HEK293 (cell line): ENCODE data around the gene SPEM3.

Experiments
- BCL11A ChIP-seq: fragments of 450-650 bp; formaldehyde crosslinking; IDR thresholded peaks from 2 replicates; pipeline ENCODE4 v1.5.1; 2016; ENCODE audit warnings: low read depth, missing biosample characterization, missing genetic modification characterization
- BCL6B ChIP-seq: fragments of 450-650 bp; formaldehyde crosslinking; IDR thresholded peaks from 2 replicates; pipeline ENCODE4 v1.5.1; 2017; ENCODE audit warnings: missing biosample characterization, missing genetic modification characterization
- GLI2 ChIP-seq: fragments of 450-650 bp; formaldehyde crosslinking; IDR thresholded peaks from 2 replicates; pipeline ENCODE4; 2017; ENCODE audit warnings: missing biosample characterization, missing genetic modification characterization, low read depth, borderline replicate concordance
- INSM2 ChIP-seq: fragments of 450-650 bp; formaldehyde crosslinking; IDR thresholded peaks from 2 replicates; pipeline ENCODE4 v1.5.1; 2016; ENCODE audit warnings: missing biosample characterization, missing genetic modification characterization
- MEIS1 ChIP-seq: sonication (generic); formaldehyde crosslinking; IDR thresholded peaks from 2 replicates; pipeline ENCODE4 v1.8.1; 2022; ENCODE audit warnings: missing genetic modification reagents, mild to moderate bottlenecking, borderline replicate concordance
- REPIN1 ChIP-seq: fragments of 450-650 bp; formaldehyde crosslinking; IDR thresholded peaks from 2 replicates; pipeline ENCODE4 v1.5.1; 2017; ENCODE audit warnings: missing biosample characterization, missing genetic modification characterization, low read depth
- SCRT1 ChIP-seq: fragments of 450-650 bp; formaldehyde crosslinking; IDR thresholded peaks from 2 replicates; pipeline ENCODE4 v1.5.1; 2016; ENCODE audit warnings: missing biosample characterization, missing genetic modification characterization, borderline replicate concordance
- ZBTB21 ChIP-seq: fragments of 450-650 bp; formaldehyde crosslinking; IDR thresholded peaks from 2 replicates; pipeline ENCODE4 v1.5.1; 2017; ENCODE audit warnings: missing biosample characterization, missing genetic modification characterization
- ZBTB8A ChIP-seq: fragments of 450-650 bp; formaldehyde crosslinking; IDR thresholded peaks from 2 replicates; pipeline ENCODE4 v1.5.1; 2016; ENCODE audit warnings: missing biosample characterization, missing genetic modification characterization
- ZFP69B ChIP-seq: fragments of 450-650 bp; formaldehyde crosslinking; IDR thresholded peaks from 2 replicates; pipeline ENCODE4 v1.5.1; 2016; ENCODE audit warnings: missing biosample characterization, missing genetic modification characterization
- ZNF10 ChIP-seq: fragments of 450-650 bp; formaldehyde crosslinking; IDR thresholded peaks from 2 replicates; pipeline ENCODE4 v1.5.1; 2017; ENCODE audit warnings: missing biosample characterization, missing genetic modification characterization
- ZNF133 ChIP-seq: fragments of 450-650 bp; formaldehyde crosslinking; IDR thresholded peaks from 2 replicates; pipeline ENCODE4 v1.5.1; 2016; ENCODE audit warnings: missing biosample characterization, missing genetic modification characterization
- ZNF148 ChIP-seq: fragments of 450-650 bp; formaldehyde crosslinking; IDR thresholded peaks from 2 replicates; pipeline ENCODE4 v1.5.0; 2017; ENCODE audit warnings: missing biosample characterization, missing genetic modification characterization, borderline replicate concordance
- ZNF174 ChIP-seq: fragments of 450-650 bp; formaldehyde crosslinking; IDR thresholded peaks from 2 replicates; pipeline ENCODE4 v1.5.0; 2017; ENCODE audit warnings: missing biosample characterization, mild to moderate bottlenecking, missing genetic modification characterization
- ZNF175 ChIP-seq: fragments of 450-650 bp; formaldehyde crosslinking; IDR thresholded peaks from 2 replicates; pipeline ENCODE4 v1.5.1; 2016; ENCODE audit warnings: missing biosample characterization, missing genetic modification characterization
- ZNF19 ChIP-seq: fragments of 450-650 bp; formaldehyde crosslinking; IDR thresholded peaks from 2 replicates; pipeline ENCODE4; 2016; ENCODE audit warnings: missing biosample characterization, missing genetic modification characterization, low read depth
- ZNF23 ChIP-seq: fragments of 450-650 bp; formaldehyde crosslinking; IDR thresholded peaks from 2 replicates; pipeline ENCODE4 v1.5.1; 2016; ENCODE audit warnings: missing biosample characterization, missing genetic modification characterization, borderline replicate concordance
- ZNF239 ChIP-seq: fragments of 450-650 bp; formaldehyde crosslinking; IDR thresholded peaks from 2 replicates; pipeline ENCODE4 v1.5.1; 2016; ENCODE audit warnings: missing biosample characterization, missing genetic modification characterization
- ZNF24 ChIP-seq: fragments of 450-650 bp; formaldehyde crosslinking; IDR thresholded peaks from 2 replicates; pipeline ENCODE4 v1.5.1; 2016; ENCODE audit warnings: missing biosample characterization, missing genetic modification characterization
- ZNF266 ChIP-seq: fragments of 450-650 bp; formaldehyde crosslinking; IDR thresholded peaks from 2 replicates; pipeline ENCODE4 v1.5.1; 2016; ENCODE audit warnings: missing biosample characterization, missing genetic modification characterization, low read depth
- ZNF311 ChIP-seq: fragments of 450-650 bp; formaldehyde crosslinking; IDR thresholded peaks from 2 replicates; pipeline ENCODE4 v1.5.1; 2017; ENCODE audit warnings: missing biosample characterization, missing genetic modification characterization, borderline replicate concordance
- ZNF324 ChIP-seq: fragments of 450-650 bp; formaldehyde crosslinking; IDR thresholded peaks from 2 replicates; pipeline ENCODE4 v1.5.1; 2016; ENCODE audit warnings: missing biosample characterization, missing genetic modification characterization
- ZNF335 ChIP-seq: fragments of 450-650 bp; formaldehyde crosslinking; conservative IDR thresholded peaks from 2 replicates; pipeline ENCODE4 v1.5.1; 2016; ENCODE audit warnings: missing biosample characterization, missing genetic modification characterization
- ZNF404 ChIP-seq: fragments of 450-650 bp; formaldehyde crosslinking; IDR thresholded peaks from 2 replicates; pipeline ENCODE4 v1.5.1; 2017; ENCODE audit warnings: missing biosample characterization, missing genetic modification characterization
- ZNF416 ChIP-seq: fragments of 450-650 bp; formaldehyde crosslinking; IDR thresholded peaks from 2 replicates; pipeline ENCODE4 v1.5.1; 2016; ENCODE audit warnings: missing biosample characterization, missing genetic modification characterization
- ZNF433 ChIP-seq: fragments of 450-650 bp; formaldehyde crosslinking; IDR thresholded peaks from 2 replicates; pipeline ENCODE4 v1.5.1; 2016; ENCODE audit warnings: missing biosample characterization, missing genetic modification characterization, low read depth
- ZNF610 ChIP-seq: fragments of 450-650 bp; formaldehyde crosslinking; IDR thresholded peaks from 2 replicates; pipeline ENCODE4 v1.5.1; 2016; ENCODE audit warnings: missing biosample characterization, missing genetic modification characterization, borderline replicate concordance
- ZNF677 ChIP-seq: fragments of 450-650 bp; IDR thresholded peaks from 2 replicates; pipeline ENCODE4 v1.5.0; 2018; ENCODE audit warnings: missing biosample characterization, mild to moderate bottlenecking, missing genetic modification characterization, moderate library complexity
- ZNF777 ChIP-seq: fragments of 450-650 bp; formaldehyde crosslinking; IDR thresholded peaks from 2 replicates; pipeline ENCODE4 v1.5.1; 2017; ENCODE audit warnings: missing biosample characterization, missing genetic modification characterization, borderline replicate concordance
- ZNF785 ChIP-seq: fragments of 450-650 bp; formaldehyde crosslinking; IDR thresholded peaks from 2 replicates; pipeline ENCODE4 v1.5.1; 2016; ENCODE audit warnings: missing biosample characterization, missing genetic modification characterization
- ZNF837 ChIP-seq: fragments of 450-650 bp; formaldehyde crosslinking; IDR thresholded peaks from 2 replicates; pipeline ENCODE4 v1.5.1; 2016; ENCODE audit warnings: missing biosample characterization, missing genetic modification characterization
- TF ChIP-seq, protein P1 (sequence below): fragments of 450-650 bp; formaldehyde crosslinking; IDR thresholded peaks from 2 replicates; pipeline ENCODE4 v1.5.1; 2017; ENCODE audit warnings: missing biosample characterization, mild to moderate bottlenecking, missing genetic modification characterization, moderate library complexity
- TF ChIP-seq, protein P2 (sequence below): fragments of 450-650 bp; formaldehyde crosslinking; IDR thresholded peaks from 2 replicates; pipeline ENCODE4 v1.5.1; 2017; ENCODE audit warnings: missing biosample characterization, missing genetic modification characterization

SPEM3 gene

GRCh38 chr17:7440113-7440833, 11.6 kb downstream of the SPEM3 start (continued):
- TF ChIP-seq GLI2 (no peak), ZNF175 (no peak), ZNF324 (tag by site-specific recombination) (peak; percentile 48; the same call in 1 of the 2 replicates), ZNF837 (tag by site-specific recombination) (no peak), ZNF10 (tag by site-specific recombination) (no peak), ZNF133 (tag by site-specific recombination) (no peak), BCL6B (no peak; the same call in 1 of the 2 replicates), SCRT1 (tag by site-specific recombination) (no peak), ZNF404 (tag by site-specific recombination) (no peak), ZNF677 (no peak), ZNF610 (tag by site-specific recombination) (no peak), BCL11A (tag by site-specific recombination) (no peak), ZNF311 (tag by site-specific recombination) (no peak), ZNF23 (tag by site-specific recombination) (no peak), ZNF433 (tag by site-specific recombination) (no peak), REPIN1 (tag by site-specific recombination) (0 out of 2 replicates have a peak, but pooled peaks have one; percentile 39), ZBTB21 (tag by site-specific recombination) (0 out of 2 replicates have a peak, but pooled peaks have one; percentile 21), ZNF416 (tag by site-specific recombination) (no peak), ZNF777 (tag by site-specific recombination) (peak; percentile 75; the same call in 1 of the 2 replicates), MEIS1 (CRISPR knock-in tag) (no peak), ZFP69B (tag by site-specific recombination) (no peak; the same call in 1 of the 2 replicates), ZNF24 (peak; percentile 72; the same call in 1 of the 2 replicates), ZNF266 (tag by site-specific recombination) (no peak; the same call in 1 of the 2 replicates), ZNF19 (no peak), ZNF148 (tag by site-specific recombination) (no peak; the same call in 1 of the 2 replicates), ZNF174 (tag by site-specific recombination) (no peak), ZNF239 (tag by site-specific recombination) (no peak), ZNF335 (tag by site-specific recombination) (peak; percentile 92; the same call in 1 of the 2 replicates), ZBTB8A (tag by site-specific recombination) (peak; percentile 83), INSM2 (tag by site-specific recombination) (no peak), ZNF785 (tag by site-specific recombination) (no peak; the same call in 1 of the 2 replicates)
- TF ChIP-seq, protein P1, sequence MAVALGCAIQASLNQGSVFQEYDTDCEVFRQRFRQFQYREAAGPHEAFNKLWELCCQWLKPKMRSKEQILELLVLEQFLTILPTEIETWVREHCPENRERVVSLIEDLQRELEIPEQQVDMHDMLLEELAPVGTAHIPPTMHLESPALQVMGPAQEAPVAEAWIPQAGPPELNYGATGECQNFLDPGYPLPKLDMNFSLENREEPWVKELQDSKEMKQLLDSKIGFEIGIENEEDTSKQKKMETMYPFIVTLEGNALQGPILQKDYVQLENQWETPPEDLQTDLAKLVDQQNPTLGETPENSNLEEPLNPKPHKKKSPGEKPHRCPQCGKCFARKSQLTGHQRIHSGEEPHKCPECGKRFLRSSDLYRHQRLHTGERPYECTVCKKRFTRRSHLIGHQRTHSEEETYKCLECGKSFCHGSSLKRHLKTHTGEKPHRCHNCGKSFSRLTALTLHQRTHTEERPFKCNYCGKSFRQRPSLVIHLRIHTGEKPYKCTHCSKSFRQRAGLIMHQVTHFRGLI (tag by site-specific recombination) = 0 out of 2 replicates have a peak, but pooled peaks have one; percentile 23
- TF ChIP-seq, protein P2, sequence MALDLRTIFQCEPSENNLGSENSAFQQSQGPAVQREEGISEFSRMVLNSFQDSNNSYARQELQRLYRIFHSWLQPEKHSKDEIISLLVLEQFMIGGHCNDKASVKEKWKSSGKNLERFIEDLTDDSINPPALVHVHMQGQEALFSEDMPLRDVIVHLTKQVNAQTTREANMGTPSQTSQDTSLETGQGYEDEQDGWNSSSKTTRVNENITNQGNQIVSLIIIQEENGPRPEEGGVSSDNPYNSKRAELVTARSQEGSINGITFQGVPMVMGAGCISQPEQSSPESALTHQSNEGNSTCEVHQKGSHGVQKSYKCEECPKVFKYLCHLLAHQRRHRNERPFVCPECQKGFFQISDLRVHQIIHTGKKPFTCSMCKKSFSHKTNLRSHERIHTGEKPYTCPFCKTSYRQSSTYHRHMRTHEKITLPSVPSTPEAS (tag by site-specific recombination) = no peak
